HEK293 (cell line): ENCODE measurements around the gene HID1.
A peak's percentile ranks its signal among the peaks of the same experiment; 100 is the strongest.

Experiments
- BCL6B ChIP-seq: fragments of 450-650 bp; formaldehyde crosslinking; IDR thresholded peaks from 2 replicates; pipeline ENCODE4 v1.5.1; 2017; ENCODE audit warnings: missing biosample characterization, missing genetic modification characterization
- EGR2 ChIP-seq: fragments of 450-650 bp; formaldehyde crosslinking; IDR thresholded peaks from 2 replicates; pipeline ENCODE4 v1.5.1; 2016; ENCODE audit warnings: low read depth, missing biosample characterization, missing genetic modification characterization
- GLI2 ChIP-seq: fragments of 450-650 bp; formaldehyde crosslinking; IDR thresholded peaks from 2 replicates; pipeline ENCODE4; 2017; ENCODE audit warnings: missing biosample characterization, missing genetic modification characterization, low read depth, borderline replicate concordance
- KLF1 ChIP-seq: fragments of 450-650 bp; formaldehyde crosslinking; IDR thresholded peaks from 2 replicates; pipeline ENCODE4 v1.5.1; 2016; ENCODE audit warnings: missing biosample characterization, missing genetic modification characterization
- KLF10 ChIP-seq: fragments of 450-650 bp; IDR thresholded peaks from 2 replicates; pipeline ENCODE4 v1.5.1; 2018; ENCODE audit warnings: missing biosample characterization, mild to moderate bottlenecking, missing genetic modification characterization
- MEIS1 ChIP-seq: sonication (generic); formaldehyde crosslinking; IDR thresholded peaks from 2 replicates; pipeline ENCODE4 v1.8.1; 2022; ENCODE audit warnings: missing genetic modification reagents, mild to moderate bottlenecking, borderline replicate concordance
- PATZ1 ChIP-seq: fragments of 450-650 bp; formaldehyde crosslinking; IDR thresholded peaks from 2 replicates; pipeline ENCODE4 v1.5.1; 2016; ENCODE audit warnings: missing biosample characterization, missing genetic modification characterization
- PRDM2 ChIP-seq: fragments of 450-650 bp; formaldehyde crosslinking; IDR thresholded peaks from 2 replicates; pipeline ENCODE4 v1.5.1; 2016; ENCODE audit warnings: missing biosample characterization, missing genetic modification characterization, borderline replicate concordance
- PRDM4 ChIP-seq: fragments of 450-650 bp; formaldehyde crosslinking; IDR thresholded peaks from 2 replicates; pipeline ENCODE4 v1.5.1; 2017; ENCODE audit warnings: missing biosample characterization, missing genetic modification characterization
- SP3 ChIP-seq: fragments of 450-650 bp; formaldehyde crosslinking; IDR thresholded peaks from 2 replicates; pipeline ENCODE4 v1.5.1; 2016; ENCODE audit warnings: missing biosample characterization, missing genetic modification characterization
- SP7 ChIP-seq: fragments of 450-650 bp; formaldehyde crosslinking; IDR thresholded peaks from 2 replicates; pipeline ENCODE4 v1.5.1; 2016; ENCODE audit warnings: missing biosample characterization, missing genetic modification characterization
- ZBTB21 ChIP-seq: fragments of 450-650 bp; formaldehyde crosslinking; IDR thresholded peaks from 2 replicates; pipeline ENCODE4 v1.5.1; 2017; ENCODE audit warnings: missing biosample characterization, missing genetic modification characterization
- ZNF114 ChIP-seq: fragments of 450-650 bp; formaldehyde crosslinking; IDR thresholded peaks from 2 replicates; pipeline ENCODE4 v1.5.0; 2017; ENCODE audit warnings: missing biosample characterization, missing genetic modification characterization
- ZNF239 ChIP-seq: fragments of 450-650 bp; formaldehyde crosslinking; IDR thresholded peaks from 2 replicates; pipeline ENCODE4 v1.5.1; 2016; ENCODE audit warnings: missing biosample characterization, missing genetic modification characterization
- ZNF248 ChIP-seq: fragments of 450-650 bp; formaldehyde crosslinking; IDR thresholded peaks from 2 replicates; pipeline ENCODE4 v1.5.1; 2017; ENCODE audit warnings: missing biosample characterization, missing genetic modification characterization
- ZNF350 ChIP-seq: fragments of 450-650 bp; formaldehyde crosslinking; IDR thresholded peaks from 2 replicates; pipeline ENCODE4 v1.5.0; 2017; ENCODE audit warnings: missing biosample characterization, mild to moderate bottlenecking, missing genetic modification characterization
- ZNF391 ChIP-seq: fragments of 450-650 bp; formaldehyde crosslinking; IDR thresholded peaks from 2 replicates; pipeline ENCODE4 v1.5.1; 2016; ENCODE audit warnings: low read depth, missing biosample characterization, missing genetic modification characterization, borderline replicate concordance
- ZNF394 ChIP-seq: fragments of 450-650 bp; formaldehyde crosslinking; IDR thresholded peaks from 2 replicates; pipeline ENCODE4 v1.5.1; 2016; ENCODE audit warnings: missing biosample characterization, missing genetic modification characterization, mild to moderate bottlenecking, moderate library complexity, borderline replicate concordance
- ZNF433 ChIP-seq: fragments of 450-650 bp; formaldehyde crosslinking; IDR thresholded peaks from 2 replicates; pipeline ENCODE4 v1.5.1; 2016; ENCODE audit warnings: missing biosample characterization, missing genetic modification characterization, low read depth
- ZNF529 ChIP-seq: fragments of 450-650 bp; formaldehyde crosslinking; IDR thresholded peaks from 2 replicates; pipeline ENCODE4 v1.5.1; 2017; ENCODE audit warnings: missing genetic modification characterization, missing biosample characterization; ENCODE audit not compliant: insufficient replicate concordance
- ZNF530 ChIP-seq: fragments of 450-650 bp; formaldehyde crosslinking; IDR thresholded peaks from 2 replicates; pipeline ENCODE4 v1.5.1; 2016; ENCODE audit warnings: low read depth, missing biosample characterization, missing genetic modification characterization
- ZNF561 ChIP-seq: fragments of 450-650 bp; IDR thresholded peaks from 2 replicates; pipeline ENCODE4 v1.5.1; 2018; ENCODE audit warnings: missing biosample characterization, missing genetic modification characterization, borderline replicate concordance
- ZNF623 ChIP-seq: fragments of 450-650 bp; formaldehyde crosslinking; IDR thresholded peaks from 2 replicates; pipeline ENCODE4 v1.5.1; 2016; ENCODE audit warnings: missing biosample characterization, missing genetic modification characterization
- ZNF624 ChIP-seq: fragments of 450-650 bp; formaldehyde crosslinking; IDR thresholded peaks from 2 replicates; pipeline ENCODE4 v1.5.1; 2017; ENCODE audit warnings: missing biosample characterization, missing genetic modification characterization
- ZNF677 ChIP-seq: fragments of 450-650 bp; IDR thresholded peaks from 2 replicates; pipeline ENCODE4 v1.5.0; 2018; ENCODE audit warnings: missing biosample characterization, mild to moderate bottlenecking, missing genetic modification characterization, moderate library complexity
- ZNF701 ChIP-seq: fragments of 450-650 bp; formaldehyde crosslinking; IDR thresholded peaks from 2 replicates; pipeline ENCODE4 v1.5.1; 2016; ENCODE audit warnings: missing biosample characterization, missing genetic modification characterization
- ZNF747 ChIP-seq: fragments of 450-650 bp; formaldehyde crosslinking; IDR thresholded peaks from 2 replicates; pipeline ENCODE4 v1.5.1; 2016; ENCODE audit warnings: missing biosample characterization, missing genetic modification characterization
- ZNF791 ChIP-seq: fragments of 450-650 bp; formaldehyde crosslinking; IDR thresholded peaks from 2 replicates; pipeline ENCODE4 v1.5.1; 2016; ENCODE audit warnings: missing biosample characterization, missing genetic modification characterization
- ZSCAN30 ChIP-seq: fragments of 450-650 bp; IDR thresholded peaks from 2 replicates; pipeline ENCODE4 v1.5.1; 2018; ENCODE audit warnings: missing biosample characterization, mild to moderate bottlenecking, missing genetic modification characterization, moderate library complexity

HID1 gene

GRCh38 chr17:74987909-74988711 is 15.6 kb upstream of the HID1 start (continued):
- TF ChIP-seq ZNF529 (no peak), ZNF248 (tag by site-specific recombination) (no peak), KLF10 (tag by site-specific recombination) (0 out of 2 replicates have a peak, but pooled peaks have one; percentile 12), KLF1 (tag by site-specific recombination) (peak; percentile 85), PRDM4 (tag by site-specific recombination) (no peak), BCL6B (tag by site-specific recombination) (no peak), MEIS1 (CRISPR knock-in tag) (no peak), ZNF350 (tag by site-specific recombination) (no peak), SP7 (tag by site-specific recombination) (no peak), SP3 (tag by site-specific recombination) (peak; percentile 80), ZSCAN30 (tag by site-specific recombination) (no peak), ZNF561 (tag by site-specific recombination) (0 out of 2 replicates have a peak, but pooled peaks have one; percentile 13), ZNF394 (0 out of 2 replicates have a peak, but pooled peaks have one; percentile 7), PATZ1 (tag by site-specific recombination) (peak; percentile 90), ZNF791 (tag by site-specific recombination) (no peak), ZNF239 (tag by site-specific recombination) (no peak), ZNF677 (tag by site-specific recombination) (no peak; the same call in 1 of the 2 replicates), EGR2 (peak; percentile 77), PRDM2 (tag by site-specific recombination) (no peak), GLI2 (tag by site-specific recombination) (no peak), ZNF701 (no peak), ZNF530 (no peak), ZNF624 (no peak), ZBTB21 (no peak), ZNF747 (tag by site-specific recombination) (no peak), ZNF114 (tag by site-specific recombination) (no peak), ZNF623 (tag by site-specific recombination) (no peak), ZNF391 (tag by site-specific recombination) (peak; percentile 27; the same call in 1 of the 2 replicates), ZNF433 (tag by site-specific recombination) (no peak)
